T-helper 9 cell (primary cell): ENCODE measurements around the gene DHX40.
"Not testable (repeated sequence)": the region's sequence is repeated elsewhere in the genome, so short reads cannot be mapped to it uniquely, and the experiment has no call there.

ENCODE experiments used
- DNase-seq: peaks from one replicate; pipeline ENCODE4 v3.0.0-alpha.2; 2020

The DHX40 gene

DNA sequence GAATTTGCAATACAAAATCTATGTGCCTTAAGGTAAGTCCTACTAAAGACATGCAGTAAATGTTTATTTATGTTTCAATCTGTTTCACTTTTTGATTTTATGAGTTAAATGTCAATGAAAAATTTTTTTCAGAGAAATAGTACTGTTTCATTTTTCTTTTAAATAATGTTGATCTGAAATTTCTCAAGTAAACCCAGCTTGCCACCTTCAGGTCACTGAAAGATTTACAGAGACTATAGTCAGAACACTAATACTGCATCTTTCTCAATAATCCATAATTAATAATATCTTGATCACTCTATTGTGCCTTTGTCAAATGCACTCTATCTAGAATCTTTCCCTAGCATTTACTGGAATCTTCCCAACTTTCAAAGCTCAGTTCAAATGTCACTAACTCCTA, 6.5 kb upstream of the DHX40 start:
- DNase-seq = no peak

DNA sequence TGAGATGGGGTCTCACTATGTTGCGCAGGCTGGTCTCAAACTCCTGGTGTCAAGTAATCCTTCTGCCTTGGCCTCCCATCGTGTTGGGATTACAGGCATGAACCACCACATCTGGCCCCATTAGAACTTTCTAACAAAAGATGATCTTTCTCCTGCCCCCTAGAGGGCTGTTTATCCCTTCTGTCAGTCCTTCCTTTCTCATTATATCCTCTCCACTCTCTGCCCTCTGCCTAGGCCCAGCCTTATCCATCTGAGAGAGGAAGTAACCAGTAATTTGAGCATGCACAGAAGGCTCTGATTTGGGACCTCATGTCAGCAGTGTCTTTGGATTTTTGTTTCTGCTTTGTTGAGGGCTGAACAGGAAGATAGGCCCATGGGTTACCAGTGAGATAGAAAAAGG, 4.4 kb upstream of the DHX40 start:
- DNase-seq = no peak

DNA sequence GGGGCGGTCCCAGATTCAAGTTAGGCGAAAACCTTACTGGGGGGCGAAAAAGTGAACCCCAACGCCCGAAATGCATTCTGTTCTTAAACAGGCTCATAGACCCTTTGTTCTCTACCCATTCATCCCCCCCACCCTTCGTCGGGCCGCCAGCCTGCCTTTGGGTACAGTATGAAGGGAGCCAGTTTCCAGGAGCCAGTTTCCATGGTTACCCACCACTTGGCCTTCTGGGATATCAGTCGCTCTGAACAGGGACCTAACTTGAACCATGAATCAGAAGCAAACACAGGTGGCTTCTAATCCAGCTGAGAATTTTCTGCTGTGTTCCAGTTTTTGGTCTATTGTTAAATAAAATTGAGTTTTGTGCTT, 532 bp downstream of the DHX40 start:
- DNase-seq = peak; percentile 33

DNA sequence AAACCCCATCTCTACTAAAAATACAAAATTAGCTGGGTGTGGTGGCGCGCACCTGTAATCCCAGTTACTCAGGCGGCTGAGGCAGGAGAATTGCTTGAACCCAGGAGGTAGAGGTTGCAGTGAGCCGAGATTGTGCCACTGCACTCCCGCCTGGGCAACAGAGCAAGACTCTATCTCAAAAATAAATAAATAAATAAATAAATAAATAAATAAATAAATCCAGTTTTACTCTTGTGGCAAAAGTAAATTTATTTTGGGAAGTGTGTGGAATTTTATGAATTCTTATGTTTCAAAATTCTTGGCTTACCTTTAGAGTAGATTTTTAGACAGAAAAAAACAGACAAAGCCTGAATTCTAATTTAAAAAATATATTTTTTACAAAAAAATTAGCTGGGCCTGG, 3.7 kb downstream of the DHX40 start:
- DNase-seq = not testable (repeated sequence)

DNA sequence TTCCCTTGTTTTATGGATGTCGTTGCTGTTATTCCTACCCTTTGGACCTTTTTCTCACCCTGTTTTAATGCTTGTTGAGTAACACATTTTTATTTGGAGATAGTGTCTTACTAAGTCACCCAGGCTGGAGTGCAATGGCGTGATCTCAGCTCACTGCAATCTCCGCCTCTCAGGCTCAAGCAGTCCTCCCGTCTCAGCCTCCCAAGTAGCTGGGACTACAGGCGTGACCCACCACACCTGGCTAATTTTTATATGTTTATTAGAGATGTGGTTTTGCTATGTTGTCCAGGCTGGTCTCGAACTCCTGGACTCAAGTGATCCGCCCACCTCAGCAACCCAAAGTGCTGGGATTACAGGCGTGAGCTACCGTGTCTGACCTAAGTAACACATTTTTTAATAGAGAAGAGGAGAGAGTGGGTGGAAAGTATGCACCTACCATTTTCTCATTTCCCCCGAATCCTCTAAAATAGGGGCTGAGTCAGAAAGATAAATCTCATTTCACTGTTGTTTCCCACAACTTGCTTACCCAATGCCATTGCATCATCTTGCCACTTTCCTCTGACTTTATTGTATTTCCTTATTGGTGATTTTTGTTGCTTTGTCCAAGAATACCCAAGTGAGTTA, 7.0 kb downstream of the DHX40 start:
- DNase-seq = no peak

DNA sequence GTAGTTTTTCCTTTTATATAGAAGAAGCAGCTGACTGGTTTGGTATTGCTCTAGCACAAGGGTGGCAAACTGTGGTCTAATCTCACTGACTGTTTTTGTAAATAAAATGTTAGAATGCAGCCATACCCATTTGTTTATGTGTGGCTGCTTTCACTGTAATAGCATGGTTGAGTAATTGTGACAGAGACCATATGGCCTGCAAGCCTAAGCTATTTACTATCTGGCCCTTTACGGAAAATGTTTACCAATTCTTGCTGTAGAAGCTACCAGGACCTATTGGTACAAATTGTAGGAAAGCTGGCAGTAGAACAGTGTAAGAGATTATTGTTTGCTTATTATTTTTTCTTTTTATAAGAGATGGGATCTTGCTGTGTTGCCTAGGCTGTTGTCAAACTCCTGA, 18.8 kb downstream of the DHX40 start:
- not testable (repeated sequence) for DNase-seq

DNA sequence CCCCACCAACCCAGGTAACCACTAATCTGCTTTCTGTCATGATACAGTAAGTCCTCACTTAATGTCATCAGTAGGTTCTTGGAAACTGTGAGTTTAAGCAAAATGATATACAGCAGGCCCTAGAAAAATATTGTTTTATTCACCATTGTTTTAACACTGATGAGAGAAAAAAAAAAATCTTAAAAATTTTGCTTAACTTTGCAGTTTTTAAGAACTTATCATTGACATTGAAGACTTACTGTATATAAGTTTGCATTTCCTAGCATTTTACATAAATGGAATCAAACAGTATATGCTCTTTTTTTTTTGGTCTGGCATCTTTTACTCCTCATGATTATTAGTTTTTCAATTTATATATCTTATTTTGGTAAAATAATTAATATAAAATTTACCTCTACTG, 34.8 kb downstream of the DHX40 start:
- no peak for DNase-seq

DNA sequence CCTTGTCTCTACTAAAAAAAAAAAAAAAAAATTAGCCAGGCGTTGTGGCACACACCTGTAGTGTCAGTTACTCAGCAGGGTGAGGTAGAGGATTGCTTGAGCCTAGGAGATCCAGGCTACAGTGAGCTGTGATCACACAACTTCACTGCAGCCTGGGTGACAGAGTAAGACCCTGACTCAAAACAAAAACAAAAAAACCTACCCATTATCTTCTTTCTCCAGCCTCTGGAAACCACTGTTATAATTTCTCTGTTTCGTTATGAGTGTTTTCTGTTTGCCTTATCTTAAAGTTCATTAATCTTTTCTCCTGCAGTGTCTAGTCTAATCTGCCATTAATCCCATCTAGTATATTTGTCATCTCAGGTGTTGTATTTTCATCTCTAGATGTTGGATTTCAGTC, 35.7 kb downstream of the DHX40 start:
- DNase-seq = no peak

DNA sequence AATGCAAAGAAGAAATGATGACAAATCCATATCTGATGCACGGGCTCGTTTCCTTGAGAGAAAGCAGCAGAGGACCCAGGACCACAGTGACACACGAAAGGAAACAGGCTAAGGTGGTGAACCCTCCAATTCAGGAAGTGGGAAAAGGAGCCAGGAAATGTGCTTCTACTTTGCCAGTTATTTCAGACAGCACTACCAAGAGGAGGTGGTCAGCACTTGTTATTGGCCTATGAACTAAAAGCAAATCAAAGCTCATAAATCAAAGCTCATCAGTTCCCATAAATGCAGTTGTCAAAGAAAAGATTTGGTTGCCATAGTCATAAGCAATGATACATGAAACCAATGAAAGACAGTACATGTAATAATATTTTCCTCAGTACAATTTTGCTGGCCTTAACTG, 41.7 kb downstream of the DHX40 start:
- DNase-seq = no peak

DNA sequence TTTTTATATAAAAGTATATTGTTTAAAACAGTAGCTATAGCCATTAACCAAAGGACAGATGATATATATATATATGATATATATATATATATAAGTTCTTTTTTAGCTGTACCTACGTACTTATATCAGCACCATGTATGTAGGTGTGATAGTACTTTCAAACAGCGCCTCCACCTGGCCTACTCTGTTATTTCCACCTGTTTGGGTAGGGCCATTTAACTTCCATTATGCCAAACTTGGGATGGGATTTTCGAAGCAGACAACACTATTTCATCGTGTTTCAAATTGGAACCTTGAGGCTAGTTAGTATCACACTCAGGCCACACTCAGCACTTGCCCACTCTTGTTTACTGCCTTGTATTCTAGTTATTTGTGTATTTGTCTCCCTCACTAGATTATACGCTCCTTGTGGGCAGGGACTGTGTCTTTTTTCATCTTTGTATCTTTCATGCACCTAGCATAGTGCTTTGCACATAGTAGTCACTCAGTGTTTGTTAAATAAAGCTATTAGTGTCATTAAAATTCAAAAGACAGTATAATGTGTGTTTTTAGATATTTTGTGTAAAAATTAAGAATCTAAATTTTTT, 42.5 kb downstream of the DHX40 start:
- no peak for DNase-seq

DNA sequence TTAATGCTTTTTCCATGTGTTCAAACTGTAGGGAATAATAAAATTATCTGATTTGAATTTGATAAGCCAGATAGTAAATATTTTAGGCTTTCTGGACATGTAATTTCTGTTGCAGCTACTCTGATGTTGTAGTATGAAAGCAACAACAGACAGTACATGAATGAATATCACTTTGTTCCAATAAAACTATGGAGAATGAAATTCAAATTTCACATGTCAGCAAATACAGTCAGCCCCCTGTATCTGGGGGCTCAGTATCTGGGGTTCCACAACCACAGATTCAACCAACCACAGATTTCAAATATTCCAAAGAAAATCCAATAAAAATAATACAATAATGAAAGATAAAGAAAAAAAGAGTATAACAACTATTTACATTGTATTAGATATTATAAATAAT, 46.1 kb downstream of the DHX40 start:
- DNase-seq = no peak

DNA sequence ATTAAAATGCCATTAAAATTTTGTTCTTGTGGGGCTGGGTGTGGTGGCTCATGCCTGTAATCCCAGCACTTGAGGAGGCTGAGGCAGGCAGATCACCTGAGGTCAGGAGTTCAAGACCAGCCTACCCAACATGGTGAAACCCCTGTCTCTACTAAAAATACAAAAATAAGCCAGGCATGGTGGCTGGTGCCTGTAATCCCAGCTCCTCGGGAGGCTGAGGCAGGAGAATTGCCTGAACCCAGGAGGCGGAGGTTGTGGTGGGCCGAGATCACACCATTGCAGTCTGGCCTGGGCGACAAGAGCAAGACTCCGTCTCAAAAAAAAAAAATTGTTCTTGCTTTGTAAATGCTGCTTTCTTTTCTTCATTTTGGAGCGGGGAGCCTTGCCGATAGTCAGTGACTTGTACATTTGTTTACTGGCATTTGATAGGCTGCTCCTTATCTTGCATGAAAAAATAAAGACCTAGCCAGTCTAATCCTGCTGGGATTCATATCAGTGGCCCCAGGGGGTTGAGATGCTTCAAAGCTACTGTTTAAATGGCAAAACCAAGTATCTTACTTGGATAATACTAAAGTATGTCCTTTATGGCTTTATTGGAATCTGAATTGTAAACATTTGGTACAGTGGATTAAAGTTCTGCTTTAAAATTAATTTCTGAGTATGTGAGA, 51.0 kb downstream of the DHX40 start:
- no peak for DNase-seq

DNA sequence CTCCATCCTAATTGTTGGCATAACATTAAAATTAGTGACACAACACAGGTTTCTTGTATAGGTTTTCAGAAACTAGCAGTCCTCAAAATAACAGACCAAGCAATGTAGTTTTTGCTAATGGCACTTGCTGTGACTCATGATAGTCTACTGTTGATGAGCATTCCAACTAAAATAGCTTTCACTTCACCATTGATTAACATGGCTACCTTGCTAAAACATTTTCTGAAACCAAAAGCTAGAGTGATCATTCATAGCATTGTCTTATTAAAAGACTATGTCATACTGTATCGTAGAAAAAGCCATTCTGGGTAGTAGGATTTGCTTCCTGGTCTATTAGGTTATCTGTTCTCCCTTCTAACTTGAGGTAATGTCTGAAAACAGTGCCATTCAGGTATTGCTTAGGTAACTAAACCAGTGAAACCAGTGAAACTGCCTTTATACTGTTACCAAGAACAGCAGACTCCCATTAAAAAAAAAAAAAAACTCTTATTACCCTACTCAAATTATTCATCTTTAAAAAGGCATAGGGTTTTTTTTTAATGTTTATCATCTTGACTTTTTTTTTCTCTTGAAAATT, 51.8 kb downstream of the DHX40 start:
- no peak for DNase-seq

DNA sequence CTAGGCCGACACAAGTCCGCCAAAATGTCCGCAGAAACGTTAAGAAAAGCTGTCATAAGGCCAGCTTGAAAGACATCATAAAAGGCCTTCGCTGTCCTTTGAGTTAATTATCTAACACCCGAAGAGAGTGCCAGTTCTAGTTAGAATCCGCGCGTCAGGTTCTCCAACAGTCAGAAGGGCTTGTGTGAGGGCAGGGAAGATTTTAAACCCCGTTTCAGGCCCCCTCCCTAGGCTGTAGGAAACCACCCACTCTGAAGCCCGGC, 53.6 kb downstream of the DHX40 start:
- no peak for DNase-seq

DNA sequence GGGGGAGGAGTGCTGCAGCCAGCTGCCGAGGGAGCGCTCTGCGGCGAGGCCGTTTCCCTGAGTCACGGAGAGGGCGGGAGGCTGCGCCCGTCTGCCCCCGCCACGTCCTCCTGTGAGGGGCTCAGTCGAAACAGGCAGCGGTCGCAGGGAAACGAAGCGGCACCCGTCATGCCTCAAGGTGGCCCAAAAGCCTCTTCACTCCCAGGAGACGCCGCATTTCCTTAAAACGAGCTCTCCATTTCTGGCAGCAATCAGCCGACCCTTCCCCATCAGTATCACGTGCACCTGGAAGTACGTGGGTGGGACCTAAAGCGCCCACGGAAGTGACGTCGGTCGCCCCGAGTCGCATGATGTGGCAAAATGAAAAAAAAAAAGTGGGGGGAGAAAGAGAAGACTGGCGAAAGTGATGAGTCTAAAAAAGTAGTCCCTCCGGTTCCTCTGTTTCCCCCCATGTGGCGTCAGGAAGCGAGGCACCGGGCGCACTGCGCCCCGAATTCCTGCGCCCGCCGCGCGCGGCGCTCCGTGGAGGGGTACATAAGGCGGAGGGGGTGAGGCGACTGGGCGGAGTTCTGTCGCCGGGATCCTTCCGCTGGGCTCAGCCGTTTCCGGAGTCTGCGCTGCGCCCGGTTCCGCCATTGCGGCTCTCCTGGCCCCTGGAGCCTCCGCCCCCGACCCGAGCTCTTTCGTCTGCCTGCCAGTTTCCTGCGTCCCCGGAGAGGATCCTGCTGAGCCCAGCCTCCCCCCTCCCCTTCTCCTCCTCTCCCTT, 54.1 kb downstream of the DHX40 start, which contains the start of gene CLTC:
Gene CLTC, plus strand, starts transcription at position 598 of the 766 bp plus-strand sequence. CDS start 237 bp downstream, outside the sequence.
- peak; percentile 87 for DNase-seq

DNA sequence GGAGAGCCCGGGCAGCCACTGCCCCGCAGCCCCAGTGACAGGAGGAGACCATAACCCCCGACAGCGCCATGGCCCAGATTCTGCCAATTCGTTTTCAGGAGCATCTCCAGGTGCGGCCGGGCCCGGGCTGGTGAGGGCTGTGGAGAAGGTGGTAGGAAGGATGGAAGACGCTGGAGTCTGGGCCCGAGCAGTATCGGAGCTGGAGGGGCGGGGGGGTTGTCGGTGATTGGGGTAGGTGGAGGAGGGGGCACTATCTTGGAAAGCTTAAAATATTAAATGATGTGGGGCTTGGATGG, 54.6 kb downstream of the DHX40 start:
- DNase-seq = no peak

DNA sequence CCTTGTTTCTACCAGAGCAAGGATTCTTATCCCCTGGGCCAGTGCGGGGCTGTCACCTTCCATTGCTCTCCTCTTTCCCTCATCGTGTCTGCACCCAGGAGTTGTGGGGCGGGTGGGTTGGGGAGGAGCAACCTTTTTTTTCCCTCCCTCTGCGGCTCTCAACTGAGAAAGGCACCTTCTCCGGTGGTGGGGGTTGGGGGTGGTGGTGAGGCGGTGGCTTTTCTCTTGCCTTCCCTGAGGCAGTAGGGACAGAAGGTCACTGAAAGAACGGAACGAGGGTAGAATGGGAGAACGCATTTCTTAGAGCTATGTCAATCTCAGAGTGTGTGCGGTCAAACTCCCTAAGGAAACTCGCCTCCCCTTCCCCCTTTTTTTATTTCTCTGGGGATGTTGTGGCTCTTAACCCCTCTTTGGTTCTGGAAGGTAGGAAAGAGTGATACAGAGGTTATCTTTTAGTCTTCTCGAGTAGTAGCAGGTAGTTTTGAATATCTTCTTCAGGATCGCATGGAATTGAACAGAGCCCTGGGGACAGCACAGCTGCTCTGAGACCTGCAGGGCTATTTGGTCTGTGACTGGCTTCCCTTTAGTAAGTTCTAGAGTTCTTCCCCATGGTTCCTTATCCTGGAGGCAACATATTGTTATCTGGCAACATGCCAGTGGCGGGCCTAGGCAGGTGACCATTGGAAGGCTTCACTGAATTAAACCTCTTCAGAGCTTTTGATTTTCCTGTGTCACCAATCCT, 55.3 kb downstream of the DHX40 start:
- peak; percentile 45 for DNase-seq

DNA sequence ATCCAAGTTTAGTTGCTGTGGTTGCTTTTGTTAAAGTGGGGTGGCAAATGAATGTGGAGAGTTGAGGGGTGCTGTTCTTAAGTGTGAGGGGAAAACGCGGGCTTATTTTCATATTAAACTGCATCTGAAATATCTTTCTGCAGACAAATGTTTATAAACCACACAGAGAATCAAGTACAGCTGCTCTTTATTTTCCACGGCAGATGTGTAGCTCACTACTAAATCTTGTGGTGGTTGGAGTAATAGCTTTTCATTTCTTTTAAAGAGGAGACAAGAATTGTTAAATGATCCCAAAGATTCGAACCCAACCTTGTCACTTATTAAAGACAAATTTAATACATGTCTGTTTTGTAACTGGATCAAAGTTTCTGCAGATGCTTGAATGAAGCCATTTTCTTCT, 56.4 kb downstream of the DHX40 start:
- DNase-seq = no peak

DNA sequence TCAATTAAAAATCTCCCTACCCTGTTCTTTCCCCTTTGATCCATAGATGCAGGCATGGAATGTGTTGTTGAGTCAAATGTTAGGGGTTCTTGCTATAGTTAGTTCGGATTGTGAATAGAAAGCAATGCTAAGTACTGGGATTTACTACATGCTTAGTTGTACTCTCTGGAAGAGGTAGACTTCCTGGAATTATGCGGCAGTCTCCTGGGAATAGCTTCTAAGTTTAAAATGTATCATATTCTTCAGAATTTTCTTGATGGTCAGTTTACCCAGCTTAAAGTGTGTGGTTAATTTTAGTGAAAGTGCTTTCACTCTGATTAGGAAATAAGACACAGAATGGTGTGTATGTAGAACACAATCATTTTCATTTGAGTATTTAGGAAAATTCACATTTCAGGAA, 57.7 kb downstream of the DHX40 start:
- DNase-seq = no peak

DNA sequence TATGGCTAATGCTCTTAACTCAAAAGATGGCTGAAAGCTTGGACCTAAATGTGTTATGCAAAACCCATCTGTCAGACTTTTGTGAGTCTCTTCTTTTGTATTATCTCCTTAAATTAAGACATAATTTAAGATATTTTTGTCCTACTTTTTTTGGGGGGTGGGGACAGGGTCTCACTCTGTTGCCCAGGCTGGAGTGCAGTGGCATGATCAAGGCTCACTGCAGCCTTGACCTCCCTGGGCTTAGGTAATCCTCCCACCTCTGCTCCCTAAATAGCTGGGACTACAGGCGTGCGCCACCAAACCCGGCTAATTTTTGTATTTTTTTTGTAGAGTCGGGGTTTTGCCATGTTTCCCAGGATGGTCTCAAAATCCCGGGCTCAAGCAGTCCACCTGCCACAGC, 61.3 kb downstream of the DHX40 start:
- DNase-seq = no peak

DNA sequence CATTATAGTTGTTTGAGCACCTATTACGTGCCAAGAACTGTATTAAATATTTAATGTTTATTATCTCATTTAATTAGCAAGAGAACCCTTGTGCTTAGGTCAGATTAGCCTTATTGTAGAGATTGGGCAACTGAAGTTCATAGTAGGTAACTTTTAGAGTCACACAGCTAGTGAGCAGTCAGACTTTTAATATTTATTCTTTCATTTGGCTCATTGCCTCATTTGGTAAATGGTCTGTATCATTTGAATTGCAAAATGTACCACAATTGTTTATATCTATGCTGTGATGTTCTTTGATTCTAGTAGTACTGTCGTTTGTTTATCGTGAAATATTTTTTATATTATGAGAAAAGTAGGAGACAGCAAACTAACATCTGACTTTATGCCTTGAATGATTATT, 61.9 kb downstream of the DHX40 start:
- DNase-seq = no peak

DNA sequence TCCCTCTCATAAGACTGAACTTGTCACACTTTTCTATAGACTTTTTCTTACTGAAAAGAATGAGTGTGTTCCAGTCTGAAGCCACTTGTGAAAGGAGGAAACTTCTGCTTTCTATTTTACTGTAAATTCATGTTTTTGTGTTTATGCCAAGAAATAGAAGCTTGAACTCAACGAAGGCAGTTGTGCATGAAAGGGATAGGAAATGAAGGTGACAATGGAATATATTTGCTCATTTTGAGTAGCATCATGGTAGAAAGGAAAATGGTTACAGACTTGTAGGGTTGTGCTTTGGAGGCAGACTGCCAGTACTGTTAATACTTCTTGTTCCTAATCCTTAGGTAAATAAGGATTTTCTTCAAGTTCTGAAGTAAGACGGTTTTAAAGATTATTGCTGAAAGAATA, 62.4 kb downstream of the DHX40 start:
- DNase-seq = no peak

DNA sequence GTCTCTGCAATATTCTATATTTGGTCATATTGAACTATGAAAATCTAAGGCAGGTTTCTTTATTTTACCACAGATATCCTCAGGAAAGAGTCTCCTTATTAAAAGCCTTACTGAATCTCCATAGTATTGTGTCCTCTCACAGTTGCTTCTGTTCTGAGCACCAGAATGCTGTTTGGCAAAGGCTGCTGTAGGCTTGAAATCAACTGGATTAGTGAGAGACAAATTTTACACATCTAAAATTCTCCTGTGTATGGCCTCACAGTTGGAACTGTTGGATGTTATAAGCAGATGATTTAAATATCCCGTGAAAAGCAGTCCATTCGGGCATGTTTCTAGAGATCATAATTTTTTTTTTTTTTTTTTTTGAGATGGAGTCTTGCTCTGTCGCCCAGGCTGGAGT, 63.8 kb downstream of the DHX40 start:
- no peak for DNase-seq
